Astrocyte (in vitro differentiated cells and primary cell): ENCODE data around the gene MDK.

ENCODE experiments used
- EZH2 ChIP-seq: IDR thresholded peaks from 2 replicates; pipeline ENCODE4 v1.6.1; 2012; ENCODE audit warnings: mild to moderate bottlenecking, low read length, inconsistent platforms; ENCODE audit not compliant: insufficient read depth
- TF ChIP-seq, protein P1 (sequence below): IDR thresholded peaks from 2 replicates; pipeline ENCODE4 v1.5.1; 2011; ENCODE audit warnings: low read depth, mild to moderate bottlenecking, inconsistent platforms, low read length, moderate library complexity; ENCODE audit not compliant: insufficient read depth

DNA sequence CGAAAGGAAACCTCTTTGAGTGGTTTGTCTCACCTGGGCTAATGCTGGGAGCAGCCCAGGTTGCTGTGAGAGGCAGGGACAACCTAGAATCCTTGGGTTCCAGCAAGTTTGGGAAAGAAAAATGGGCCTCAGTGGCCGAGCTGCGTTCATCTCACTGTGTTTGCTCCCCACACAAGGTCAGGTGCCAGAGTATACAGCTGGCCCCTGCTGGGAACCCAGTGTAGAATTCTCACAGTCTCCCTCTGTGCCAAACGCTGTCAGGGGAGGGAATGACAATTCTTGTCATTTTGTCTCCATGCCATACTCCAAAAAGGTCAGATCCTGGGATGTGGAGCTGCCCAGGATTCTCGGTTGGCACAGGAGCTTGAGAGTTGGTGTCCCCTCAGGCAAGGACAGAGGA is 29.9 kb upstream of the MDK start:
- TF ChIP-seq, protein P1, sequence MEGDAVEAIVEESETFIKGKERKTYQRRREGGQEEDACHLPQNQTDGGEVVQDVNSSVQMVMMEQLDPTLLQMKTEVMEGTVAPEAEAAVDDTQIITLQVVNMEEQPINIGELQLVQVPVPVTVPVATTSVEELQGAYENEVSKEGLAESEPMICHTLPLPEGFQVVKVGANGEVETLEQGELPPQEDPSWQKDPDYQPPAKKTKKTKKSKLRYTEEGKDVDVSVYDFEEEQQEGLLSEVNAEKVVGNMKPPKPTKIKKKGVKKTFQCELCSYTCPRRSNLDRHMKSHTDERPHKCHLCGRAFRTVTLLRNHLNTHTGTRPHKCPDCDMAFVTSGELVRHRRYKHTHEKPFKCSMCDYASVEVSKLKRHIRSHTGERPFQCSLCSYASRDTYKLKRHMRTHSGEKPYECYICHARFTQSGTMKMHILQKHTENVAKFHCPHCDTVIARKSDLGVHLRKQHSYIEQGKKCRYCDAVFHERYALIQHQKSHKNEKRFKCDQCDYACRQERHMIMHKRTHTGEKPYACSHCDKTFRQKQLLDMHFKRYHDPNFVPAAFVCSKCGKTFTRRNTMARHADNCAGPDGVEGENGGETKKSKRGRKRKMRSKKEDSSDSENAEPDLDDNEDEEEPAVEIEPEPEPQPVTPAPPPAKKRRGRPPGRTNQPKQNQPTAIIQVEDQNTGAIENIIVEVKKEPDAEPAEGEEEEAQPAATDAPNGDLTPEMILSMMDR: no peak
- no peak for TF ChIP-seq EZH2
